Measurements from ENCODE around the gene CNIH2. TPM values are rescaled to one million over a fixed set of nuclear protein-coding genes. Genes with fewer than 3 reads are reported as not detected.

The CNIH2 gene
- total and polyA plus RNA-seq, 2 of the 13 experiments (the other 11 are each of a cell fraction or from before 2014, with no cell fraction given): 0.60 to 0.69 TPM

DNA sequence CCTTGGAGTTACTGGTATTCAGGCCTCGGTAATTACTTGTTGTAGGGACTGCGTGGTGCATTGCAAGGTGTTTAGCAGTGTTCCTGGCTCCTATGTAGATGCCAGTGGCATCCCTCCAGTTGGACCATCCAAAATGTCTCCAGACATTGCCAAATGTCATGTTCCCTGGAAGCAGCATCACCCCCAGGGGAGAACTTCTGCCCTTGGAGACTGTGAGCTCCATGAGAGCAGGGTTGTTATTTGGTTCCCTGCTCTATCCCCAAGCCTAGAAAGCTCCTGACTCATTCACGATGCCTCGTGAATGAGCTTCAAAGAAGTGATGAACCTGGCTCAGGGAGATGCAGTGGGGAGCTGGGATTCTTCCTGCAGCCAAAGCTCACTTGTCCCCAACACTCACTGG is 43.6 kb downstream of the CNIH2 start (continued):
- no peak for TF ChIP-seq RNF219 (CRISPR knock-in tag; IDR thresholded peaks at IDR 0.05)
- no peak for TF ChIP-seq TSC22D2 (CRISPR knock-in tag; IDR thresholded peaks at IDR 0.05; ENCODE audit: borderline replicate concordance)
- TF ChIP-seq, protein P1, sequence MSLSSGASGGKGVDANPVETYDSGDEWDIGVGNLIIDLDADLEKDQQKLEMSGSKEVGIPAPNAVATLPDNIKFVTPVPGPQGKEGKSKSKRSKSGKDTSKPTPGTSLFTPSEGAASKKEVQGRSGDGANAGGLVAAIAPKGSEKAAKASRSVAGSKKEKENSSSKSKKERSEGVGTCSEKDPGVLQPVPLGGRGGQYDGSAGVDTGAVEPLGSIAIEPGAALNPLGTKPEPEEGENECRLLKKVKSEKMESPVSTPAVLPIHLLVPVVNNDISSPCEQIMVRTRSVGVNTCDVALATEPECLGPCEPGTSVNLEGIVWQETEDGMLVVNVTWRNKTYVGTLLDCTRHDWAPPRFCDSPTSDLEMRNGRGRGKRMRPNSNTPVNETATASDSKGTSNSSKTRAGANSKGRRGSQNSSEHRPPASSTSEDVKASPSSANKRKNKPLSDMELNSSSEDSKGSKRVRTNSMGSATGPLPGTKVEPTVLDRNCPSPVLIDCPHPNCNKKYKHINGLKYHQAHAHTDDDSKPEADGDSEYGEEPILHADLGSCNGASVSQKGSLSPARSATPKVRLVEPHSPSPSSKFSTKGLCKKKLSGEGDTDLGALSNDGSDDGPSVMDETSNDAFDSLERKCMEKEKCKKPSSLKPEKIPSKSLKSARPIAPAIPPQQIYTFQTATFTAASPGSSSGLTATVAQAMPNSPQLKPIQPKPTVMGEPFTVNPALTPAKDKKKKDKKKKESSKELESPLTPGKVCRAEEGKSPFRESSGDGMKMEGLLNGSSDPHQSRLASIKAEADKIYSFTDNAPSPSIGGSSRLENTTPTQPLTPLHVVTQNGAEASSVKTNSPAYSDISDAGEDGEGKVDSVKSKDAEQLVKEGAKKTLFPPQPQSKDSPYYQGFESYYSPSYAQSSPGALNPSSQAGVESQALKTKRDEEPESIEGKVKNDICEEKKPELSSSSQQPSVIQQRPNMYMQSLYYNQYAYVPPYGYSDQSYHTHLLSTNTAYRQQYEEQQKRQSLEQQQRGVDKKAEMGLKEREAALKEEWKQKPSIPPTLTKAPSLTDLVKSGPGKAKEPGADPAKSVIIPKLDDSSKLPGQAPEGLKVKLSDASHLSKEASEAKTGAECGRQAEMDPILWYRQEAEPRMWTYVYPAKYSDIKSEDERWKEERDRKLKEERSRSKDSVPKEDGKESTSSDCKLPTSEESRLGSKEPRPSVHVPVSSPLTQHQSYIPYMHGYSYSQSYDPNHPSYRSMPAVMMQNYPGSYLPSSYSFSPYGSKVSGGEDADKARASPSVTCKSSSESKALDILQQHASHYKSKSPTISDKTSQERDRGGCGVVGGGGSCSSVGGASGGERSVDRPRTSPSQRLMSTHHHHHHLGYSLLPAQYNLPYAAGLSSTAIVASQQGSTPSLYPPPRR (CRISPR knock-in tag; IDR thresholded peaks at IDR 0.05; ENCODE audit: borderline replicate concordance): no peak
- no peak for TF ChIP-seq ZNF691 (CRISPR knock-in tag; IDR thresholded peaks at IDR 0.05; ENCODE audit: borderline replicate concordance, low read depth)
- TF ChIP-seq POLR2AphosphoS5 (IDR thresholded peaks at IDR 0.05; ENCODE audit: low read depth, low read length): no peak
- TF ChIP-seq CREB3 (CRISPR knock-in tag; IDR thresholded peaks at IDR 0.05): no peak
- TF ChIP-seq, protein P2, sequence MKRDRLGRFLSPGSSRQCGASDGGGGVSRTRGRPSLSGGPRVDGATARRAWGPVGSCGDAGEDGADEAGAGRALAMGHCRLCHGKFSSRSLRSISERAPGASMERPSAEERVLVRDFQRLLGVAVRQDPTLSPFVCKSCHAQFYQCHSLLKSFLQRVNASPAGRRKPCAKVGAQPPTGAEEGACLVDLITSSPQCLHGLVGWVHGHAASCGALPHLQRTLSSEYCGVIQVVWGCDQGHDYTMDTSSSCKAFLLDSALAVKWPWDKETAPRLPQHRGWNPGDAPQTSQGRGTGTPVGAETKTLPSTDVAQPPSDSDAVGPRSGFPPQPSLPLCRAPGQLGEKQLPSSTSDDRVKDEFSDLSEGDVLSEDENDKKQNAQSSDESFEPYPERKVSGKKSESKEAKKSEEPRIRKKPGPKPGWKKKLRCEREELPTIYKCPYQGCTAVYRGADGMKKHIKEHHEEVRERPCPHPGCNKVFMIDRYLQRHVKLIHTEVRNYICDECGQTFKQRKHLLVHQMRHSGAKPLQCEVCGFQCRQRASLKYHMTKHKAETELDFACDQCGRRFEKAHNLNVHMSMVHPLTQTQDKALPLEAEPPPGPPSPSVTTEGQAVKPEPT (CRISPR knock-in tag; IDR thresholded peaks at IDR 0.05; ENCODE audit: low read depth): no peak

All from HepG2 (cell line).